GM10266 (cell line): Measurements from ENCODE around the gene ARMC6.
"Not testable (repeated sequence)": the region's sequence is repeated elsewhere in the genome, so short reads cannot be mapped to it uniquely, and the experiment has no call there.

Experiments
- DNase-seq: peaks from one replicate; pipeline ENCODE4 v3.0.0; 2012; ENCODE audit errors: extremely low spot score
- TF ChIP-seq, protein P1 (sequence below): IDR thresholded peaks from 2 replicates; pipeline ENCODE4 v1.5.1; 2012; ENCODE audit warnings: mild to moderate bottlenecking, low read depth; ENCODE audit not compliant: control insufficient read depth, insufficient read depth; ENCODE audit errors: missing control alignments

The ARMC6 gene

DNA sequence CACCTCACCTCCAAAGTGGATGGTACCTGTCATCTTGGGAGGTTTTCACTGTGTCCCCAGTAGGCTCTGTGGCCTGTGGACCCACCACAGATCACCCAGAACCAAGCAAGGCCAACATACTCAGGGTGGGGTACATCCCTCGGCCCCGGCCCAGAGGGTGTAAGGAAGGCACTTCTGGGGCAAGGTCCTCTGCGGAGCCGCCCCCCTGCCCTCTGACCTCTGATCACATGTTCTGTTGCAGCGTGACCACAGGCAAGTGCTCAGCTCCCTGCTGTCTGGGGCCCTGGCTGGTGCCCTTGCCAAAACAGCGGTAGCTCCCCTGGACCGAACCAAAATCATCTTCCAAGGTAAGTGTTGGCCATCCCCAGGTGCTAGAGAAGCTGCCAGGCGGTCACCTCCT, 68.1 kb downstream of the ARMC6 start:
- no peak for DNase-seq
- TF ChIP-seq, protein P1, sequence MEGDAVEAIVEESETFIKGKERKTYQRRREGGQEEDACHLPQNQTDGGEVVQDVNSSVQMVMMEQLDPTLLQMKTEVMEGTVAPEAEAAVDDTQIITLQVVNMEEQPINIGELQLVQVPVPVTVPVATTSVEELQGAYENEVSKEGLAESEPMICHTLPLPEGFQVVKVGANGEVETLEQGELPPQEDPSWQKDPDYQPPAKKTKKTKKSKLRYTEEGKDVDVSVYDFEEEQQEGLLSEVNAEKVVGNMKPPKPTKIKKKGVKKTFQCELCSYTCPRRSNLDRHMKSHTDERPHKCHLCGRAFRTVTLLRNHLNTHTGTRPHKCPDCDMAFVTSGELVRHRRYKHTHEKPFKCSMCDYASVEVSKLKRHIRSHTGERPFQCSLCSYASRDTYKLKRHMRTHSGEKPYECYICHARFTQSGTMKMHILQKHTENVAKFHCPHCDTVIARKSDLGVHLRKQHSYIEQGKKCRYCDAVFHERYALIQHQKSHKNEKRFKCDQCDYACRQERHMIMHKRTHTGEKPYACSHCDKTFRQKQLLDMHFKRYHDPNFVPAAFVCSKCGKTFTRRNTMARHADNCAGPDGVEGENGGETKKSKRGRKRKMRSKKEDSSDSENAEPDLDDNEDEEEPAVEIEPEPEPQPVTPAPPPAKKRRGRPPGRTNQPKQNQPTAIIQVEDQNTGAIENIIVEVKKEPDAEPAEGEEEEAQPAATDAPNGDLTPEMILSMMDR = no peak

DNA sequence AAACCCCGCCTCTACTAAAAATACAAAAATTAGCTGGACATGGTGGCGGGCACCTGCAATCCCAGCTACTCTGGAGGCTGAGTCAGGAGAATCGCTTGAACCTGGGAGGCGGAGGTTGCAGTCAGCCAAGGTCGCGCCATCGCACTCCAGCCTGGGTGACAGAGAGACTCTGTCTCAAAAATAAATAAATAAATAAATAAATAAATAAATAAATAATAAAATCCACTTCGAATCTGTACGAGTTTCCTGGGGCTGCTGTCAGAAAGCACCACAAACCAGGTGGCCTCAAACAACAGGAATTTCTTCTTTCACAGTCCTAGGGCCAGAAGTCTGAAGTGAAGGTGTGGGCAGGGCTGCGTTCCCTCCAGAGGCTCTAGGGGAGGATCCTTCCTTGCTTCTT, 69.2 kb downstream of the ARMC6 start:
- DNase-seq = not testable (repeated sequence)

DNA sequence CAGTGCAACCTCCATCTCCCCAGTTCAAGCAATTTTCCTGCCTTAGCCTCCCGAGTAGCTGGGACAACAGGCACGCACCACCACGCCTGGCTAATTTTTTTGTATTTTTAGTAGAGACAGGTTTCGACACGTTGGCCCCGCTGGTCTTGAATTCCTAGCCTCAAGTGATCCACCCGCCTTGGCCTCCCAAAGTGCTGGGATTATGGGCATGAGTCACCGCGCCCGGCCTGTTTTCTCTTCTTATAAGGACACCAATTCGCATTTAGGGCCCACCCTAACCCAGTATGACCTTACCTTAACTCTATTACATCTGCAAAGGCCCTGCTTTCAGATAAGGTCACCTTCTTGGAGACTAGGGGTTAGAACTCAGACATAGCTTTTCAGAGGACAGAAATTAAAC, 69.8 kb downstream of the ARMC6 start:
- TF ChIP-seq, protein P1 = no peak
- DNase-seq = no peak

DNA sequence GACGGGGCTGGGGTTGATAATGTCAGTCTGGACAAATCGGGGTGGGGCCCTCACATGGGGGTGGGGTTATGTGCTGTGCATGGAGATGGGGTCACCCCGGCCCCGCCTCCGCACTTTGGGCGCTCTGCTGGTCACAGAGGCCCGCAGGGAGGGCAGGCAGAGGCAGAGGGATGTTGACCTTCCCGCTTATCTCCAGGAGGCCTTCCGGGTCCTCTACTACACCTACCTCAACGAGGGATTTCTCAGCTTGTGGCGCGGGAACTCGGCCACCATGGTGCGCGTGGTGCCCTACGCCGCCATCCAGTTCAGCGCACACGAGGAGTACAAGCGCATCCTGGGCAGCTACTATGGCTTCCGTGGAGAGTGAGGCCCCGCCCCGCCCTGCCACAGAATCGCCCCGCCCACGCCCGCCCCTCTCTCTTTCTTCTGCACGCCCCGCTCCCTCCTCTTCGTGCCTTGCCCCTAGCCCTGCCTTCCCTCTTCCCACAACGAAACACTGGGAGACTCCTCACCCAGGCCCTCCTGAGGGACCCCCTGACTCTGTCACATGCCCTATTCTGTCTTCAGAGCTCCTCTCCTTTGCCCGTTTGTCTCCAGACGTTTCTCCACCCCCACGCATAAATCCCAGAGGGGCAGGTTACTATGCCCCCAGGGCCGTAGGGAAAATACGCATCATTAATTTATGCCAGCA, 72.1 kb downstream of the ARMC6 start:
- DNase-seq = peak; percentile 65
- TF ChIP-seq, protein P1 = no peak

DNA sequence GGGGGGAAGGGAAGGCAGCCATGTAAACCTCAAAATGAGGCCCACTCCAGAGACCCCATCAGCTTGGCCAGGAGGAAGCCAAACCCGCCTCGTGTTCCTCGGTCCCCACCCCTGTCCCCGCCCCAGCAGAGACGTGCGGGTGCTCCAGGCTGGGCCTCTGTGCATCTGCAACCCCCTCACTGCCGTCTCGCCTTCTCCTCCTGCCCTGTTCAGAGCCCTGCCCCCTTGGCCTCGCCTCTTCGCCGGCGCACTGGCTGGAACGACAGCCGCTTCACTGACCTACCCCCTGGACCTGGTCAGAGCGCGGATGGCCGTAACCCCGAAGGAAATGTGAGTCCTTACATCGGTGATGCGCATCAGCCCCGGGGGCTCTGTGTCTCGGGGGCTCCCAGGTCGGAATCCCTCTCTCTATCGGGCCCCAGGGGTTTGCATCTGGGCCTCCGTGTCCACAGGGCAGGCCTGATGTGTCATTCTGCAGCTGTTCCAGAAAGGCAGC, 72.7 kb downstream of the ARMC6 start:
- DNase-seq = no peak

DNA sequence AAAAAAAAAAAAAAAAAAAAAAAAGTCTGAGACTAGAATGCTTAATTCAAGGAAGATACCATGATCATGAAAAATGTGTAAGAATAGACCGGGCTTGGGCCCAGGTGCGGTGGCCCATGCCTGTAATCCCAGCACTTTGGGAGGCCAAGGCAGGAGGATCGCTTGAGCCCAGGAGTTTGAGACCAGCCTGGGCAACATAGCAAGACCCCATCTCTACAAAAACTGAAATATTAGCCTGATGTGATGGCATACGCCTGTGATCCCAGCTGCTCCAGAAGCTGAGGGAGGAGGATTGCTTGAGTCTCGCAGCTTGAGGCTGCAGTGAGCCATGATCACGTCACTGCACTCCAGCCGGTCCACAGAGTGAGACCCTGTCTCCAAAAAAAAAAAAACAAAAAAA, 73.5 kb downstream of the ARMC6 start:
- not testable (repeated sequence) for DNase-seq

More for the DNA sequence above, 72.7 kb downstream of the ARMC6 start:
- TF ChIP-seq, protein P1 = no peak

DNA sequence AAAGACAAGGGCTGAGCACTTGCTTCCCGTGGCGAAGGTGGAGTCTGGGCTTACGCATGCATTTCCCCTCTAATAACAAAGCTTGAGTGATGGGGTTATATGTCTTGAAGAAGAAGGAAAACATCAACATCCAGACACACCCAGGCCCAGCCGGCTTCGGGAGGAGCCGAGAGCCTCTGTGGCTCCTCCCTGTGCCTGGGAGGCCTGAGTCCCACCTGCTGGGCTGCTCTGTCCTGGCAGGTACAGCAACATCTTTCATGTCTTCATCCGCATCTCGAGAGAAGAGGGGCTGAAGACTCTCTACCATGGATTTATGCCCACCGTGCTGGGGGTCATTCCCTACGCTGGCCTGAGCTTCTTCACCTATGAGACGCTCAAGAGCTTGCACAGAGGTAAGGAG, 74.3 kb downstream of the ARMC6 start:
- no peak for DNase-seq
- TF ChIP-seq, protein P1 = no peak
